Smooth muscle cell (in vitro differentiated cells): ENCODE results near the gene OAF. TPM values are rescaled to one million over a fixed set of nuclear protein-coding genes. Genes with fewer than 3 reads are reported as not detected.

Experiments used
- DNase-seq: peaks from one replicate; lab custom pipeline; 2025; ENCODE audit not compliant: unreplicated experiment; lab: John Stamatoyannopoulos, UW
- H2AFZ ChIP-seq: fragments of 200-600 bp; sonication (generic); 2 replicates; pipeline ENCODE4 v1.6.0; 2016; ENCODE audit warnings: antibody characterized with exemption, low read depth, mild to moderate bottlenecking
- H3F3A ChIP-seq: fragments of 200-600 bp; sonication (generic); 2 replicates; pipeline ENCODE4 v1.6.0; 2017; ENCODE audit warnings: antibody characterized with exemption, low read depth
- H3K27ac ChIP-seq: fragments of 200-600 bp; sonication (generic); 2 replicates; pipeline ENCODE4 v1.5.1; 2016; ENCODE audit warnings: low read depth, mild to moderate bottlenecking
- H3K27me3 ChIP-seq: fragments of 200-600 bp; sonication (generic); 2 replicates; pipeline ENCODE4 v1.6.1; 2016; ENCODE audit warnings: low read depth, mild to moderate bottlenecking
- H3K36me3 ChIP-seq: fragments of 200-600 bp; sonication (generic); 2 replicates; pipeline ENCODE4 v1.5.1; 2016; ENCODE audit warnings: low read depth
- H3K4me1 ChIP-seq: fragments of 200-600 bp; sonication (generic); 2 replicates; pipeline ENCODE4 v1.5.1; 2016; ENCODE audit warnings: low read depth
- H3K4me2 ChIP-seq: fragments of 200-600 bp; sonication (generic); 2 replicates; pipeline ENCODE4 v1.6.0; 2016; ENCODE audit warnings: mild to moderate bottlenecking
- H3K4me3 ChIP-seq: fragments of 200-600 bp; sonication (generic); 2 replicates; pipeline ENCODE4 v1.5.1; 2016; ENCODE audit warnings: mild to moderate bottlenecking
- H3K79me2 ChIP-seq: fragments of 200-600 bp; sonication (generic); 2 replicates; pipeline ENCODE4 v1.6.0; 2016; ENCODE audit warnings: low read depth, mild to moderate bottlenecking
- H3K9ac ChIP-seq: fragments of 200-600 bp; sonication (generic); 2 replicates; pipeline ENCODE4 v1.6.0; 2016; ENCODE audit warnings: low read depth
- H3K9me3 ChIP-seq: fragments of 200-600 bp; sonication (generic); replicated peaks from 2 replicates; pipeline ENCODE4 v1.5.1; 2016; ENCODE audit warnings: low read depth
- H4K20me1 ChIP-seq: fragments of 200-600 bp; sonication (generic); 2 replicates; pipeline ENCODE4 v1.6.0; 2016; ENCODE audit warnings: low read depth
- WGBS: methylation state at CpG from one replicate; pipeline ENCODE4 v1.1.7; 2016; ENCODE audit warnings: low lambda C conversion rate; 5-methylcytosine and 5-hydroxymethylcytosine counted together
- polyA plus RNA-seq: library from polyadenylated mRNA; unstranded; fragments of >200 nt; fragmentation: Nextera tagmentation; extraction: Ambion mirVana; gene quantifications from 2 replicates; pipeline ENCODE4 v1.2.1, GENCODE V29; 2016
- total RNA-seq: library from RNA; depleted of rRNA; stranded (reverse); fragments of >200 nt; gene quantifications from 2 replicates; pipeline ENCODE4 v1.2.3, GENCODE V29; 2014
- TF ChIP-seq, protein P1 (sequence below): fragments of 200-600 bp; sonication (generic); IDR thresholded peaks from 2 replicates; pipeline ENCODE4 v1.5.1; 2017; ENCODE audit warnings: borderline replicate concordance, mild to moderate bottlenecking, antibody characterized with exemption; ENCODE audit not compliant: insufficient read depth, poor library complexity, severe bottlenecking

OAF gene
- total and polyA plus RNA-seq, 2 experiments from 2014 or later: 41.6 to 112 TPM

DNA sequence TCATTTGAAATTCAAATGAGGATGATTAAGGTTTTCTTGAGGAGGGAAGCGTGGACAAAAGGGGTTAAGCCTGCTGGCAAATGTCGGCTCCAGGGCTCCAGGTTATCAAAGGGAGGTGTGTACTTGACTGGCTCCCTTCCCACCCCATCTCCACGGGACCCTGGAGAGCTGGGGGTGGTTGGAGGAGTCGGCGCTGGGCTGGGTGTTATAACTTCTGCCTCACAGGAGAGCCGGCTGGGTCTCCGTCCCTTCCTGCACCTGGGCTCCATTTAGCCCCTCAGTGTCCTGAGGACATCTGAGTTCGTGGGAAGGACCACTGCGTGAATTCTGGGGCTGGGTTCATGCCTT lies 44.7 kb downstream of the OAF start:
- 9% methylated on average over 9 of the region's 9 CpGs for WGBS
- Histone ChIP-seq H3K9ac (no peak overlapping the region), H3K36me3 (no peaks in the 10 kb centered on the region), H3K79me2 (no peaks in the 10 kb centered on the region), H2AFZ (no peak overlapping the region), H3K4me3 (no peak overlapping the region), H3K9me3 (no peaks in the 10 kb centered on the region), H4K20me1 (no peaks in the 10 kb centered on the region), H3K4me1 (peaks cover 8% of the 10 kb centered on the region), H3K27me3 (peaks cover 34% of the 10 kb centered on the region), H3K27ac (no peak overlapping the region), H3K4me2 (no peak overlapping the region), H3F3A (no peaks in the 10 kb centered on the region)
- TF ChIP-seq, protein P1, sequence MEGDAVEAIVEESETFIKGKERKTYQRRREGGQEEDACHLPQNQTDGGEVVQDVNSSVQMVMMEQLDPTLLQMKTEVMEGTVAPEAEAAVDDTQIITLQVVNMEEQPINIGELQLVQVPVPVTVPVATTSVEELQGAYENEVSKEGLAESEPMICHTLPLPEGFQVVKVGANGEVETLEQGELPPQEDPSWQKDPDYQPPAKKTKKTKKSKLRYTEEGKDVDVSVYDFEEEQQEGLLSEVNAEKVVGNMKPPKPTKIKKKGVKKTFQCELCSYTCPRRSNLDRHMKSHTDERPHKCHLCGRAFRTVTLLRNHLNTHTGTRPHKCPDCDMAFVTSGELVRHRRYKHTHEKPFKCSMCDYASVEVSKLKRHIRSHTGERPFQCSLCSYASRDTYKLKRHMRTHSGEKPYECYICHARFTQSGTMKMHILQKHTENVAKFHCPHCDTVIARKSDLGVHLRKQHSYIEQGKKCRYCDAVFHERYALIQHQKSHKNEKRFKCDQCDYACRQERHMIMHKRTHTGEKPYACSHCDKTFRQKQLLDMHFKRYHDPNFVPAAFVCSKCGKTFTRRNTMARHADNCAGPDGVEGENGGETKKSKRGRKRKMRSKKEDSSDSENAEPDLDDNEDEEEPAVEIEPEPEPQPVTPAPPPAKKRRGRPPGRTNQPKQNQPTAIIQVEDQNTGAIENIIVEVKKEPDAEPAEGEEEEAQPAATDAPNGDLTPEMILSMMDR: no peak
- no peak for DNase-seq

DNA sequence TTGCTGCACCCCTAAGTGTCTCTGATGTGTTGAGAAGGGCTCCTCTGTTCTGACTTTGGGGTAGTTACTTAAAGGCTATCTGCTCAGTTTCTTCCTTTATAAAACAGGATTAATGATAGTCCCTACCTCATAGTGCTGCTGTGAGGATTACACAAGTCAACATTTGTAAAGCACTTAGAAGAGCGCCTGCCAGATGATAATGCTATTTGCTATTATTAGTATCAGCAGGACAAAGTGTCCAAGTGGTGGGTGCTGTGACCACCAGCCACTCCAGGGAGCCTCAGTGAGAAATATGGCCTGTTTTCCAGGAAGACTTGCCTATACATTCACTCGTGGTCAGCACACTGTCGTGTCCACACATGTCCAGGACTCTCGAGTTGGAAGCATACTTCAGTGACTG lies 45.3 kb downstream of the OAF start:
- H4K20me1 ChIP-seq: no peaks in the 10 kb centered on the region
- no peaks in the 10 kb centered on the region for H3K9me3 ChIP-seq
- H3K4me2 ChIP-seq: no peak overlapping the region
- peaks cover 8% of the 10 kb centered on the region for H3K4me1 ChIP-seq
- no peak overlapping the region for H2AFZ ChIP-seq
- 52% methylated on average over 4 of the region's 4 CpGs for WGBS
- no peak for DNase-seq
- H3K27me3 ChIP-seq: peaks cover 34% of the 10 kb centered on the region
- no peak overlapping the region for H3K4me3 ChIP-seq
- H3K79me2 ChIP-seq: no peaks in the 10 kb centered on the region
- TF ChIP-seq, protein P1: no peak
- no peak overlapping the region for H3K9ac ChIP-seq
- H3K36me3 ChIP-seq: no peaks in the 10 kb centered on the region
- H3F3A ChIP-seq: no peaks in the 10 kb centered on the region
- H3K27ac ChIP-seq: no peak overlapping the region

DNA sequence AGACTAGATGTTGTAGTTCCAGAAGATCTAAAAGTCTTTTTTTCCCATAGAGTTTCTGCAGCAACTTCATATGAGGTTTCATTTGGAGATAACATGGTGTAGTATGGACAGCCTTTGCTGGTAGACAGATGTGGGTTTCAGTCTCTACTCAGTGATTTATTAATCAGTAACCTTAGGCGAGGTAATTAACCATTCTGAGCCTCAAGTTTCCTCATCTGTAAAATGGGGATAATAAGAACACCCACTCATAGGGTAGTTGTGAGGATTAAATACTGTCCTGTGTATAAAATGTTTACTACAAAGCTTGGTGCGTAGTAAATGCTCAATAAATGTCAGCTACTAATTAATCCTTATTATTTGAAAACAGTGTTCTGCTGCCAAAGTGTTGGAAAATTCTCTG lies 45.9 kb downstream of the OAF start:
- H3F3A ChIP-seq: no peaks in the 10 kb centered on the region
- 92% methylated on average over 2 of the region's 2 CpGs for WGBS
- H3K9me3 ChIP-seq: no peaks in the 10 kb centered on the region
- no peak overlapping the region for H2AFZ ChIP-seq
- no peak overlapping the region for H3K4me3 ChIP-seq
- H3K79me2 ChIP-seq: no peaks in the 10 kb centered on the region
- H4K20me1 ChIP-seq: no peaks in the 10 kb centered on the region
- H3K27ac ChIP-seq: no peak overlapping the region
- H3K4me2 ChIP-seq: no peak overlapping the region
- TF ChIP-seq, protein P1: no peak
- no peak overlapping the region for H3K9ac ChIP-seq
- peaks cover 34% of the 10 kb centered on the region for H3K27me3 ChIP-seq
- no peaks in the 10 kb centered on the region for H3K36me3 ChIP-seq
- DNase-seq: no peak
- peaks cover 13% of the 10 kb centered on the region for H3K4me1 ChIP-seq

DNA sequence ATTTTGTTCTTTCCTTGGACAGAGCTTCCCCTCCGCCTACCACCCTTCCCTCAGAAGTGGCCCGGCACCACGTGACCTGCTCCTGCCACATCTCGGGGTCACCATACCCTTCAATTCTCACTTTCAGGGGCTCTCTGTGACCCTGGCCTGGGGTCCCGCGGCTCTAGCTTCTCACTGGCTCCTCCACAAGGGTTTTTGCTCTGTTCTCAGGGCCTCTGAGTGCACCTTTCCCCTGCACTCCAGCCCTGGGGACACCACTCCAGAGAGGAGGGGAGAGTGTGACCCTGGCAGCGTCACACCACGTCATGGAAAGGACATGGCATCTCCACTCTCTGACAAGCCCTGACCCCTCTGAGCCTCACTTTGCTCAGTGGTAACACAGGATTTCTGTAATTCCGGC lies 46.5 kb downstream of the OAF start:
- no peak for DNase-seq
- Histone ChIP-seq H3K9me3 (no peaks in the 10 kb centered on the region), H3K4me2 (no peak overlapping the region), H3K4me1 (peaks cover 13% of the 10 kb centered on the region), H3K4me3 (no peak overlapping the region), H3K9ac (no peak overlapping the region), H2AFZ (no peak overlapping the region), H3F3A (no peaks in the 10 kb centered on the region), H4K20me1 (no peaks in the 10 kb centered on the region), H3K79me2 (no peaks in the 10 kb centered on the region), H3K27ac (no peak overlapping the region), H3K36me3 (no peaks in the 10 kb centered on the region), H3K27me3 (peaks cover 34% of the 10 kb centered on the region)
- WGBS: 93% methylated on average over 9 of the region's 9 CpGs
- TF ChIP-seq, protein P1: no peak
